ENCODE results near the gene CERS6.

The CERS6 gene

DNA sequence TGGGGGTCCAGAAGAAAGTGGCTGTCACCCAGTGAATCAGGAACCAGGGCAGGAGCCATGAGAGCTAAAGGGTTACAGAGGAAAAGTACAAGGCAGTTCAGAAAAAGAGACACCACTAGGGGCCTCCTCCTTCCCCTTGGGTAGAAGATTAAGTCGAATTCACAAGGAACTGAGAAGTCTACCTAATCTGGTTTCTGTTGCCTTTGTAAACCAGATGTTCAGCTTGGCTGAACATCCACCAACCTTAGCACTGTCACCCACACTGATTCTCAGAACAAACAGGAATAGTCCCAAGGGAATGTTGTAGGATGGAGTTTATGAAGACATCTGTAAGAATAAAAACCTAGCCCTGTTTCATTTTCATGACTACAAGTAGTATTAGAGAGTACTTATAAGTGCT is 256.0 kb downstream of the CERS6 start:
- Histone ChIP-seq H3K9me3 (ENCODE audit: control insufficient read depth, insufficient read depth, low read depth, low read length) (no peaks in the 10 kb centered on the region), H3K4me1 (ENCODE audit: control insufficient read depth, insufficient read depth, low read length) (no peaks in the 10 kb centered on the region), H3K27ac (ENCODE audit: extremely low read depth, low read depth, low read length) (no peak overlapping the region), H3K4me3 (ENCODE audit: low read depth, low read length) (no peak overlapping the region), H3K36me3 (ENCODE audit: control insufficient read depth in 2 of 2, insufficient read depth in 1 of 2, low read length in 2 of 2) (no peaks in the 10 kb centered on the region)
- ChIA-PET CTCF (interaction anchor here (1.8 kb wide), 1 partner anchor 365 kb away, joined by 4 read pairs; no protein-coding TSS in a partner anchor), POLR2A (no interaction called here)
- TF ChIP-seq MYNN (tag by site-specific recombination; IDR thresholded peaks at IDR 0.05; ENCODE audit: borderline replicate concordance), result no peak
- no peak for TF ChIP-seq ZNF654 (tag by site-specific recombination; IDR thresholded peaks at IDR 0.05; ENCODE audit: low read depth)
- TF ChIP-seq, protein P1, sequence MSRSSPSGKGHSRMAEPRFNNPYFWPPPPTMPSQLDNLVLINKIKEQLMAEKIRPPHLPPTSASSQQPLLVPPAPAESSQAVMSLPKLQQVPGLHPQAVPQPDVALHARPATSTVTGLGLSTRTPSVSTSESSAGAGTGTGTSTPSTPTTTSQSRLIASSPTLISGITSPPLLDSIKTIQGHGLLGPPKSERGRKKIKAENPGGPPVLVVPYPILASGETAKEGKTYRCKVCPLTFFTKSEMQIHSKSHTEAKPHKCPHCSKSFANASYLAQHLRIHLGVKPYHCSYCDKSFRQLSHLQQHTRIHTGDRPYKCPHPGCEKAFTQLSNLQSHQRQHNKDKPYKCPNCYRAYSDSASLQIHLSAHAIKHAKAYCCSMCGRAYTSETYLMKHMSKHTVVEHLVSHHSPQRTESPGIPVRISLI (tag by site-specific recombination; IDR thresholded peaks at IDR 0.05), result no peak
- no peak for TF ChIP-seq BCL11A (tag by site-specific recombination; IDR thresholded peaks at IDR 0.05; ENCODE audit: low read depth)
- no peak for TF ChIP-seq ZNF776 (tag by site-specific recombination; IDR thresholded peaks at IDR 0.05; ENCODE audit: borderline replicate concordance)
- TF ChIP-seq ZNF174 (tag by site-specific recombination; IDR thresholded peaks at IDR 0.05), result no peak
- TF ChIP-seq ZNF175 (tag by site-specific recombination; IDR thresholded peaks at IDR 0.05), result no peak
- TF ChIP-seq, protein P2, sequence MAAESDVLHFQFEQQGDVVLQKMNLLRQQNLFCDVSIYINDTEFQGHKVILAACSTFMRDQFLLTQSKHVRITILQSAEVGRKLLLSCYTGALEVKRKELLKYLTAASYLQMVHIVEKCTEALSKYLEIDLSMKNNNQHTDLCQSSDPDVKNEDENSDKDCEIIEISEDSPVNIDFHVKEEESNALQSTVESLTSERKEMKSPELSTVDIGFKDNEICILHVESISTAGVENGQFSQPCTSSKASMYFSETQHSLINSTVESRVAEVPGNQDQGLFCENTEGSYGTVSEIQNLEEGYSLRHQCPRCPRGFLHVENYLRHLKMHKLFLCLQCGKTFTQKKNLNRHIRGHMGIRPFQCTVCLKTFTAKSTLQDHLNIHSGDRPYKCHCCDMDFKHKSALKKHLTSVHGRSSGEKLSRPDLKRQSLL (tag by site-specific recombination; IDR thresholded peaks at IDR 0.05), result no peak

DNA sequence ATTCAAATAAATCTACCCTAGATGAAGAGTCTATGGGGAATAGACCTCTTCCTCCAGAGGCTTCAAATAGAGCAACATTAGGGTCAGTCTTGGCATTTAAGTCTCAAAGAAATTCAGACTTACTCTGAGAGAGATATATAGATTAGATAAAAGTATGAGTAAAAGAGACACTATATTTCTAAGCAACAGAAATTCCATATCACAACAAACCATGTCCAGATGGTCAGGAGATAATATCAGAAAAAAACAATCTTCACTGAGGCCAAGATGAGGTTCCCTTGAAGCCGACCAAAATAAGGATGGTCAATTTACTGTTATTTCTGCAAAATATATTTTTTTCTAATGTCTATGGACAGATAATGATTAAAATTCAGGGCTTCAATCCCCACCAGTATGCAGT is 257.3 kb downstream of the CERS6 start:
- Histone ChIP-seq H3K9me3 (ENCODE audit: control insufficient read depth, insufficient read depth, low read depth, low read length) (no peaks in the 10 kb centered on the region), H3K27ac (ENCODE audit: extremely low read depth, low read depth, low read length) (no peak overlapping the region), H3K36me3 (ENCODE audit: control insufficient read depth in 2 of 2, insufficient read depth in 1 of 2, low read length in 2 of 2) (no peaks in the 10 kb centered on the region), H3K4me3 (ENCODE audit: low read depth, low read length) (no peak overlapping the region), H3K4me1 (ENCODE audit: control insufficient read depth, insufficient read depth, low read length) (no peaks in the 10 kb centered on the region)
- CTCF ChIA-PET, result no interaction called here
- no peak for TF ChIP-seq ZEB2 (tag by site-specific recombination; IDR thresholded peaks at IDR 0.05)
- POLR2A ChIA-PET, result no interaction called here

DNA sequence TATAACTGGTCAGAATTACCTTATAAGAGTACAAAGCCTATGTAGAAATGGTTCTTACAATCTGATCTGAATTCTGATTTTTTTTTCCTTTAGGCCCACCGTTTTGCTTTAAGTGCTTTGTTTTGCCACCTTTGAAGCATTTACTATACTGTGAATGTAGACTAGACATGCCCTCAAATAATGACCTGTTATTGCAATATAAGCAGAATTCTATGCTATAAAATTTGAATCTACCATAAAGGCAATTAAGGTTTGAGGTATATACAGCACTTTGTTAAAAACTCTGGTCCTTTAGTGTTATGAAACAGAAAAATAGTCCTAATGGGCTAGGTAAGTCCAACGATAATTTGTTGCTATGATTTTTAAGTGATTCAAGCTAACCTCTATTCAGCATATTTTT is 259.8 kb downstream of the CERS6 start:
- Histone ChIP-seq H3K4me1 (ENCODE audit: control insufficient read depth, insufficient read depth, low read length) (no peaks in the 10 kb centered on the region), H3K27ac (ENCODE audit: extremely low read depth, low read depth, low read length) (no peak overlapping the region), H3K36me3 (ENCODE audit: control insufficient read depth in 2 of 2, insufficient read depth in 1 of 2, low read length in 2 of 2) (peaks cover 0 to 3% of the 10 kb centered on the region in 2 experiments; a peak in 1 of 3 replicates), H3K9me3 (ENCODE audit: control insufficient read depth, insufficient read depth, low read depth, low read length) (no peaks in the 10 kb centered on the region), H3K4me3 (ENCODE audit: low read depth, low read length) (no peak overlapping the region)
- CTCF ChIA-PET, result no interaction called here
- POLR2A ChIA-PET, result no interaction called here
- TF ChIP-seq, protein P3, sequence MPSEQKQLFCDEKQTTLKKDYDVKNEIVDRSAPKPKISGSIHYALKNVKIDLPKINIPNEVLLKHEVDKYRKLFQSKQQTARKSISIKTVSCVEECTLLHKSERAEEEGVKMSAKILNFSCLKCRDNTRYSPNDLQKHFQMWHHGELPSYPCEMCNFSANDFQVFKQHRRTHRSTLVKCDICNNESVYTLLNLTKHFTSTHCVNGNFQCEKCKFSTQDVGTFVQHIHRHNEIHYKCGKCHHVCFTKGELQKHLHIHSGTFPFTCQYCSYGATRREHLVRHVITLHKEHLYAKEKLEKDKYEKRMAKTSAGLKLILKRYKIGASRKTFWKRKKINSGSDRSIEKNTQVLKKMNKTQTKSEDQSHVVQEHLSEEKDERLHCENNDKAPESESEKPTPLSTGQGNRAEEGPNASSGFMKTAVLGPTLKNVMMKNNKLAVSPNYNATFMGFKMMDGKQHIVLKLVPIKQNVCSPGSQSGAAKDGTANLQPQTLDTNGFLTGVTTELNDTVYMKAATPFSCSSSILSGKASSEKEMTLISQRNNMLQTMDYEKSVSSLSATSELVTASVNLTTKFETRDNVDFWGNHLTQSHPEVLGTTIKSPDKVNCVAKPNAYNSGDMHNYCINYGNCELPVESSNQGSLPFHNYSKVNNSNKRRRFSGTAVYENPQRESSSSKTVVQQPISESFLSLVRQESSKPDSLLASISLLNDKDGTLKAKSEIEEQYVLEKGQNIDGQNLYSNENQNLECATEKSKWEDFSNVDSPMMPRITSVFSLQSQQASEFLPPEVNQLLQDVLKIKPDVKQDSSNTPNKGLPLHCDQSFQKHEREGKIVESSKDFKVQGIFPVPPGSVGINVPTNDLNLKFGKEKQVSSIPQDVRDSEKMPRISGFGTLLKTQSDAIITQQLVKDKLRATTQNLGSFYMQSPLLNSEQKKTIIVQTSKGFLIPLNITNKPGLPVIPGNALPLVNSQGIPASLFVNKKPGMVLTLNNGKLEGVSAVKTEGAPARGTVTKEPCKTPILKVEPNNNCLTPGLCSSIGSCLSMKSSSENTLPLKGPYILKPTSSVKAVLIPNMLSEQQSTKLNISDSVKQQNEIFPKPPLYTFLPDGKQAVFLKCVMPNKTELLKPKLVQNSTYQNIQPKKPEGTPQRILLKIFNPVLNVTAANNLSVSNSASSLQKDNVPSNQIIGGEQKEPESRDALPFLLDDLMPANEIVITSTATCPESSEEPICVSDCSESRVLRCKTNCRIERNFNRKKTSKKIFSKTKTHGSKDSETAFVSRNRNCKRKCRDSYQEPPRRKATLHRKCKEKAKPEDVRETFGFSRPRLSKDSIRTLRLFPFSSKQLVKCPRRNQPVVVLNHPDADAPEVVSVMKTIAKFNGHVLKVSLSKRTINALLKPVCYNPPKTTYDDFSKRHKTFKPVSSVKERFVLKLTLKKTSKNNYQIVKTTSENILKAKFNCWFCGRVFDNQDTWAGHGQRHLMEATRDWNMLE (tag by site-specific recombination; conservative IDR thresholded peaks at IDR 0.05; ENCODE audit: low read depth), result no peak
- no peak for TF ChIP-seq ZNF600 (tag by site-specific recombination; IDR thresholded peaks at IDR 0.05)
- TF ChIP-seq ZNF114 (tag by site-specific recombination; IDR thresholded peaks at IDR 0.05), result no peak
- TF ChIP-seq ZNF433 (tag by site-specific recombination; IDR thresholded peaks at IDR 0.05; ENCODE audit: low read depth), result no peak
- no peak for TF ChIP-seq ZNF292 (tag by site-specific recombination; IDR thresholded peaks at IDR 0.05; ENCODE audit: borderline replicate concordance, low read depth)
- TF ChIP-seq ZNF16 (tag by site-specific recombination; IDR thresholded peaks at IDR 0.05; ENCODE audit: low read depth), result no peak
